Small intestine (tissue), 7 donors: ENCODE measurements around the gene DDAH1. TPM values are rescaled to one million over a fixed set of nuclear protein-coding genes. Genes with fewer than 3 reads are reported as not detected.
A peak's percentile ranks its signal among the peaks of the same experiment; 100 is the strongest.

Experiments used
- DNase-seq, 2 donors: peaks; one replicate each; pipeline versions ENCODE4 v3.0.0 to v3.0.0-alpha.2; 2013
- FAIRE-seq: peaks from 2 replicates; lab custom pipeline; 2012; peaks lifted over from hg19 to GRCh38; lab: Jason Lieb, UNC
- H3K27ac ChIP-seq, 3 donors: one replicate each; pipeline ENCODE4 v1.5.1; 2013; ENCODE audit warnings: low read length in 2 of 3, mild to moderate bottlenecking in 2 of 3, control low read depth in 1 of 3, inconsistent platforms in 1 of 3, low read depth in 1 of 3, moderate library complexity in 1 of 3
- H3K27me3 ChIP-seq, 3 donors: one replicate each; pipeline ENCODE4 v1.6.1; 2013; ENCODE audit warnings: low read length in 3 of 3, inconsistent platforms in 1 of 3; ENCODE audit not compliant: control insufficient read depth in 3 of 3, insufficient read depth in 3 of 3
- H3K36me3 ChIP-seq, 3 donors: one replicate each; pipeline ENCODE4 v1.6.1; 2013; ENCODE audit warnings: low read length in 3 of 3, inconsistent platforms in 1 of 3, low read depth in 1 of 3, mild to moderate bottlenecking in 1 of 3, moderate library complexity in 1 of 3; ENCODE audit not compliant: control insufficient read depth in 3 of 3, insufficient read depth in 2 of 3
- H3K4me1 ChIP-seq, 3 donors: one replicate each; pipeline ENCODE4 v1.6.1; 2013; ENCODE audit warnings: low read length in 2 of 3, inconsistent platforms in 1 of 3, low read depth in 1 of 3, mild to moderate bottlenecking in 1 of 3, moderate library complexity in 1 of 3; ENCODE audit not compliant: control insufficient read depth in 3 of 3, insufficient read depth in 2 of 3
- H3K4me3 ChIP-seq, 3 donors: one replicate each; pipeline ENCODE4 v1.5.1; 2013; ENCODE audit warnings: low read length in 3 of 3, control low read depth in 1 of 3, inconsistent platforms in 1 of 3, low read depth in 1 of 3, mild to moderate bottlenecking in 1 of 3, moderate library complexity in 1 of 3
- H3K9me3 ChIP-seq, 2 donors: one replicate each; pipeline ENCODE4 v1.6.1; 2013; ENCODE audit warnings: low read depth in 1 of 2, low read length in 1 of 2; ENCODE audit not compliant: control insufficient read depth in 2 of 2, insufficient read depth in 1 of 2
- WGBS, 3 donors: extraction: QIAGEN DNeasy Blood & Tissue Kit; methylation state at CpG; one replicate each; pipeline ENCODE4 v1.1.7; 2013; 5-methylcytosine and 5-hydroxymethylcytosine counted together
- polyA plus RNA-seq, 4 donors: library from polyadenylated mRNA; stranded (reverse) in 3 of 4; unstranded in 1 of 4; fragments of 200-250 nt in 3 of 4; fragments of 120-200 nt in 1 of 4; gene quantifications; one replicate each; pipeline versions ENCODE4 v1.2.1 to v1.2.3, GENCODE V29; 2013
- donor health status: healthy with polysubstance abuse.
- donor health status: control.
- donor health status: control.
- donor health status: Bipolar disorder and iron deficiency.
- donor health status: healthy.

DDAH1 gene
- polyA plus RNA-seq, 4 donors: 21.9 to 130 (median 46.7) TPM

DNA sequence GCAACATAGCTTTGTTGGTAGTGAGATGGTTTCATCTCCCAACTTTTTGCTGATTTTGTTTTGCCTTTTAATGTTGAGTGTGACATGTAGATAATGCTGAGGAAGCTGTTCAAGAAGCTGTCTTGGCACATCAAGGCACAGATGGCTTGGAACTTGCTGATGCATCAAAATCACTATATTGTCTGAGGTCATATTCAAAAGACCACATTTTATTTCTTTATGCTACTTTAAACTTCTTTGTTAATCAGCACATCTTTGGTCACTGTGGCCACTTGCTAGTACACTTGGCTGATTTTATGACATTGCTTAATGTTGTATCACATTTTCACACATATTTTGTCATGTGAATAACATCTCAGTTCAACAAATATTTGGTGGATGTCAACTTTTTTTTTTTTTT lies 101.4 kb downstream of the DDAH1 start:
- no peak overlapping the region for H3K27ac ChIP-seq
- no peaks in the 10 kb centered on the region for H3K36me3 ChIP-seq
- H3K27me3 ChIP-seq: no peaks in the 10 kb centered on the region
- FAIRE-seq (no peak), DNase-seq (no peak)
- no peaks in the 10 kb centered on the region for H3K4me1 ChIP-seq
- H3K9me3 ChIP-seq: no peaks in the 10 kb centered on the region
- H3K4me3 ChIP-seq: no peak overlapping the region

DNA sequence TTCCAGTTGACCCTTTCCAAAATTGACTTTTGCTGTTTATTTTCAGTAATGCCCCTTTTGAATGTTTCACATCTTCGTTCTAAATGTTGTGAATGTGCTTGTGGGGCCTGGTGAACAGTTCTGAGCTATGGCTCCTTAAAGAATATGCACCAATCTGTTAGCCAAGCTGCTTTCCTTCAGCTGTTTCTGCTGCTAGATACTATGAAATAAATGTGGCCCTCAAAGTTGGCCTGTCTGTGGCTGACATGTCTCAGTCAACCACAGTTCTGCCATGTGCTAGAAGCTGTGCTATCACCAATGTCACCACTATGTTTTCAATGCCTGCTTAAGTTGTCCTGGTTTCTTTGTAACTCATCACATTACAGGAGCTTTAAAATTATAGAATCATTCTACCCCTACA lies 101.9 kb downstream of the DDAH1 start:
- no peak overlapping the region for H3K4me3 ChIP-seq
- no peaks in the 10 kb centered on the region for H3K36me3 ChIP-seq
- H3K9me3 ChIP-seq: no peaks in the 10 kb centered on the region
- no peaks in the 10 kb centered on the region for H3K27me3 ChIP-seq
- H3K4me1 ChIP-seq: no peaks in the 10 kb centered on the region
- no peak for FAIRE-seq
- 65 to 87% (median 76%) methylated on average over 1 of the region's 1 CpG for WGBS, 3 donors
- no peak overlapping the region for H3K27ac ChIP-seq
- DNase-seq: no peak

DNA sequence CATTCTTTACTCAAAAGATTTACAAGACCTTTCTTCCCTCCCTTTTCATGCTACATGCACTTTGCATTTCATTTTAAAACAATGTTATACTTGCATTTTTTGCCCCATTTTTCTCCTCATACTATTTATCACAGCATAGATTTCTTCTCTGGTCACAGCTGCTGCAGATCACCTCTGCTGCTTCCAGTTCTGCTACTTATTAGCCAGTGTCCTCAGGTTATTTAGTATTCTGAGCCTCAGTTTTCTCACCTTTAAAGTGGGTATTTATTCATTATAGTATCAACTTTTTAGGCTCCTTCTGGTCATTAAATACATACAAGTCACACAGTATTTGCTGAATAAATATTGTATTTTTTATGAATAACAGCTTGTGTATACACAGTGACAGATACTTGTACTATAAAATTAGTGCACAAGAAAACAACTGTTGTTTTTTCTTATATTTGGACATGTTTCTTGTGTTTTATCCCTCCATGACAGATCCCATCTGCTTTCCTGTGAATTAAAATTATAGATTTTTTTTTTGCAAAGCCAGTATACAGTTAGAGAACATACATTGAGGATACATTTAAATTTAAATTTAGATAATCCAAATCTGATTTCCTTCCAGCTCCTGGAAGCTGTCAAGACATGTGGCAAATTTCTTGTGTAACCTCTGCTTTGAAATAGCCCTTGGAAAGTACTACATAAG lies 103.2 kb downstream of the DDAH1 start:
- FAIRE-seq: no peak
- Histone ChIP-seq H3K27me3 (no peaks in the 10 kb centered on the region), H3K36me3 (peaks cover 0 to 2% (median 0%) of the 10 kb centered on the region in 3 donors), H3K27ac (no peak overlapping the region), H3K4me1 (no peaks in the 10 kb centered on the region), H3K9me3 (no peaks in the 10 kb centered on the region), H3K4me3 (no peak overlapping the region)
- DNase-seq: no peak

DNA sequence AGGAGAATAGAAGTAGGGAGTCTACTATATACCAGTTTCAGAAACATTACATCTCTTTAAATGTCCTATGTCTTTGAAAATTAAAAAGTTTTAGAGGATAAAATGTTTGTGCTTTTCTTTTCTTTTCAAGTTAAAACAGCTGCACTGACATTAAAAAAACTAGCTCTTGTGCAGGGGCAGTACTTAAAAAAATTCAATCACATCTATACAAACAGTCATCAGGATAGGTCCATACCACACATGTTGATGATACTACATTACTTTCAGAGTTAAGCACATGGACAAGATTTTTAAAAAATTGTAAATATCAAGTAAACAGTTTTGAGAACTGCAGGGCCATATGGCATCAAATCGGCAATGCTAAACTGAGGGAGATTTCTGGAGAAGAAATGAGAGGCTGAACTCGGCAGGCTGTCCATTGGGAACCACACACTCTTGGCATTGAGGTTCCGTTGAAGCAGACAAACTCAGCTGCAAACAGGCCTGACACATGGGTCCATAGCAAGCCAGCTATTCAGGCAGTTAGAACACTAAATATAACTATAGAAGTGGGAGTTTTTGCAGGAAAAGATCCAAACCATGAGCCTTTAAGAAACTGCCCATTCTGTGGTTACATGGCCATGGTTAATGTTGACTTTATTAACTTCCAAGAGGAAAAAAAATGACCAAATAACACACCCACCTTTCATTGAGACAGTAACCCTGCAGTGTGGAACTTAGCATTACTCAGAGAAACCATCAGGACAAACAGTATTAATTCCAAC lies 104.0 kb downstream of the DDAH1 start:
- Histone ChIP-seq H3K4me1 (no peaks in the 10 kb centered on the region), H3K9me3 (no peaks in the 10 kb centered on the region), H3K36me3 (peaks cover 0 to 2% (median 0%) of the 10 kb centered on the region in 3 donors), H3K4me3 (no peak overlapping the region), H3K27ac (peak overlapping the region in 2 of 3 donors; percentile 21 to 57), H3K27me3 (no peaks in the 10 kb centered on the region)
- 65 to 86% (median 85%) methylated on average over 3 of the region's 3 CpGs for WGBS, 3 donors
- FAIRE-seq (no peak), DNase-seq (no peak)

DNA sequence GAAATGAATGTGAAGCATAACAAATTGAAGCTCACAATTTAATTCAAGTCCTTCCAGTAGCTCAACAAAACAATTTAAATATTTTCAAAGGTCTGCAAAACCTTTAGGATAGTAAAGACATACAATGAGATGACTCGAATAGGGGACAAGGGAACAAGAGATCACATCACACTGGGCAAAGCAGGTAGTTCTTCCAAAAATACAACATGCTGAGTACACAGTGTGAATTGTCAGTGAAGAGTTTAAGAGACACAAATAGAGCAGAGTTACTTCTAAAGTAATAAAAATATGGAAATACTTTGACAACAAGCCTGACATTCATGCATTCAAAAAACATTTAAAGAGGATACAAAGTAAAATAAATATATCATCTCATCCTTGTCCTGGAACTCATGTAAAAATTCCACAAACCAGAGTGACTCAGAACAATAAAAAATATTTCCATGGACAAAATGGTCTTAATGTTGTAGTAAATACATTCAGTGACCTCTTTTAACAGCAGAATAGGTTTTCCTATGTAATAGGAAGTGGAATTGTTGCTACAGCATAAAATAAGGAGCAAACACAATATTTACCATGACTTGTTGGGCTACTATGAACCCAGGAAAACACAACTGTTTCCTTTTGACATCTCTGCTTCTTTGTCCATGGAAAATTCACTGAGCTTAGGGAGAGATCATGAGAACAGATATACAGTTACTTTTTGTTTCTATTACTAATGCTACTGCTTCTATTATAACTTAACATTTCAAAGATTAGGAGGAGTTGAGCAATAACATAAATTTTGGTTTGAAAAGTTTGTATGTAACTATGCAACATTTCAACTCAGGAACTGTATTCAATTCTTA lies 104.9 kb downstream of the DDAH1 start:
- peak overlapping the region in 2 of 3 donors; percentile 20 to 21 for H3K27ac ChIP-seq
- WGBS, 3 donors: 65 to 79% (median 74%) methylated on average over 1 of the region's 1 CpG
- no peak for FAIRE-seq
- no peaks in the 10 kb centered on the region for H3K27me3 ChIP-seq
- H3K4me1 ChIP-seq: no peaks in the 10 kb centered on the region
- no peaks in the 10 kb centered on the region for H3K9me3 ChIP-seq
- peaks cover 0 to 2% (median 0%) of the 10 kb centered on the region in 3 donors for H3K36me3 ChIP-seq
- no peak overlapping the region for H3K4me3 ChIP-seq
- no peak for DNase-seq

DNA sequence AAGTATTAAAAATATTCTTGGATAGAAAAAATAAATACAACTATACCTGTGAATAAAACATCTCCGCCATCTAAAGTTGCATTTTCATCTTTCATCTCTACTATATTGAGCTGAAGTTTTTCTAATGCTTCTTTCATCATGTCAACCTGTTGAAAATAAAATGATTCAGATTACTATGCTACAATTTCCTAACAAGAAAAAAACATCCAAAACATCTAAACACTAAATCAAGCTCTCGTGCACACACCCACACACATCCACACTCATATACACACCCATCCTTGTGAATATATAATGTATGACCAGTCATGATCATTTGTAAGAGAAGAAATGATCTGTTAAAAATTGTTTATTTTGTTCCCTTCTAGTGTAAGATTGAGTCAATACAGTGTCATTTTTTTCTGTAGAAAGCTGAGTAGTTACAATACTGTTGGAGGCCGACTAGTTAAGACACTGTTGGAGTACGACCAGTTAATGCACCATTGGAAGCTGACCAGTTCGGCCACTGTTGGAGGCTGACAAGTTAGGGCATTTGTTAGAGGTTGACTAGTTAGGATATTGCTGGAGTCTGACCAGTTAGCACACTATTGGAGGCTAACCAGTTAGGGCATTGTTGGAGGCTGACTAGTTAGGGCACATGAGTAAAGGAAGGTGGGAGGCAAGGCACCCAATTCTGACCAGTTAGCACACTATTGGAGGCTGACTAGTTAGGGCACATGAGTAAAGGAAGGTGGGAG lies 106.1 kb downstream of the DDAH1 start:
- no peaks in the 10 kb centered on the region for H3K4me1 ChIP-seq
- FAIRE-seq: no peak
- no peak overlapping the region for H3K4me3 ChIP-seq
- DNase-seq: no peak
- H3K27ac ChIP-seq: no peak overlapping the region
- H3K9me3 ChIP-seq: no peaks in the 10 kb centered on the region
- H3K27me3 ChIP-seq: no peaks in the 10 kb centered on the region
- 92 to 97% (median 93%) methylated on average over 5 of the region's 5 CpGs for WGBS, 3 donors
- H3K36me3 ChIP-seq: peaks cover 0 to 2% (median 0%) of the 10 kb centered on the region in 3 donors

DNA sequence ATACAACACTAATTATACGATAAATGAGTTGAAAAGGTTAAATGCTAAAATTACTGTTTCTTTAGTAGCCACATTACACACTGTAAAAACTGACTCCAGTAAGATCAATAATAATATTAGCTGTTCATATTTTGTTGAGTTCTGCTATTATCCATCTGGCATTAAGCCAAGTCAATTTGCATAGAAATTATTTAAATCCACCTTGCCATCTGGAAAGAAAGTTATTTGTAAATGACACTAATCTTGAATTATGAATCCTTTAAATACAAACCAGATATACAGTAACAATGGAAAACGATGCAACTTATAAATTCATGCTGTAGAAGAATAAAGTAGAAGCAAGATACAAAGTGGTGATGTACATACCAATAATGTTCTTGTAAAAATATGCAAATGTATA lies 107.1 kb downstream of the DDAH1 start:
- H3K9me3 ChIP-seq: no peaks in the 10 kb centered on the region
- WGBS, 3 donors: 80 to 95% (median 94%) methylated on average over 2 of the region's 2 CpGs
- DNase-seq (no peak), FAIRE-seq (no peak)
- H3K27ac ChIP-seq: no peak overlapping the region
- H3K27me3 ChIP-seq: no peaks in the 10 kb centered on the region
- no peak overlapping the region for H3K4me3 ChIP-seq
- H3K4me1 ChIP-seq: no peaks in the 10 kb centered on the region
- H3K36me3 ChIP-seq: peaks cover 0 to 2% (median 0%) of the 10 kb centered on the region in 3 donors

DNA sequence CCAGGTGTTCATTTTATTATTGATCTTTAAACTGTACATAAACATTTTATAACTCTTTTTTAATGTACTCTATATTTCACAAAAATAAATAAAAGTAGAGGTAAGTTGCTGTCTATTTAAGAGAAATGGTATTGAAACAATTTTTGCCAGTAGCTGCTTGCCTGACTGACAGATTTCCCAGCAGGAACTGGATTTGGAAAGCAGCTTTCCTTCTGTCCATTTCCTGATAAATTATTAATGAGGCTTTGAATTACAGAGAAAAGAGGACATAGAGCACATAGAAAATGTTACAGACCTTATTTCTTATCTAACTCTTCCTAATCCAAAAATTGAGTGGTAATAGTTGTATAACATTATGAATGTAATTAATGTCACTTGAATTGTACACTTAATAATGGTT lies 108.8 kb downstream of the DDAH1 start:
- Histone ChIP-seq H3K36me3 (peaks cover 0 to 6% (median 0%) of the 10 kb centered on the region in 3 donors), H3K27me3 (no peaks in the 10 kb centered on the region), H3K27ac (no peak overlapping the region), H3K4me1 (no peaks in the 10 kb centered on the region), H3K9me3 (no peaks in the 10 kb centered on the region), H3K4me3 (no peak overlapping the region)
- FAIRE-seq: no peak
- DNase-seq: no peak
